Tibial artery (tissue), 4 donors: ENCODE data around the gene CHD1.

Experiments
- DNase-seq, 2 donors: peaks; one replicate each; pipeline ENCODE4 v3.0.0-alpha.2; 2019
- H3K27ac ChIP-seq, 2 donors: fragments of 200-600 bp; sonication (generic) in 1 of 2; 1 replicate in 1 of 2; 2 replicates in 1 of 2; pipeline ENCODE4 v1.5.1; 2018 to 2019; ENCODE audit warnings: mild to moderate bottlenecking in 1 of 2
- H3K27me3 ChIP-seq, 2 donors: fragments of 200-600 bp; sonication (generic) in 1 of 2; one replicate each; pipeline versions ENCODE4 v1.5.1 to v1.6.0; 2016 to 2019
- H3K36me3 ChIP-seq, 3 donors: fragments of 200-600 bp; sonication (generic) in 2 of 3; one replicate each; pipeline ENCODE4 v1.5.1; 2016 to 2019; ENCODE audit warnings: mild to moderate bottlenecking in 2 of 3
- H3K4me1 ChIP-seq, 4 donors: fragments of 200-600 bp; sonication (generic) in 2 of 4; 1 replicate in 3 of 4; 2 replicates in 1 of 4; pipeline ENCODE4 v1.5.1; 2016 to 2019
- H3K4me3 ChIP-seq, 2 donors: fragments of 200-600 bp; sonication (generic) in 1 of 2; 1 replicate in 1 of 2; 2 replicates in 1 of 2; pipeline ENCODE4 v1.5.1; 2018 to 2019; ENCODE audit warnings: mild to moderate bottlenecking in 2 of 2
- H3K9me3 ChIP-seq, 3 donors: fragments of 200-600 bp; sonication (generic) in 1 of 3; one replicate each; pipeline ENCODE4 v1.5.1; 2016 to 2019
- intact Hi-C: fragments of 100-400 bp; cut with DNase I; formaldehyde crosslinking; loops from one replicate; pipeline ENCODE4 v1.15.0; 2023; ENCODE audit warnings: low total_unique reads
- TF ChIP-seq, protein P1 (sequence below), 2 experiments: fragments of 200-600 bp in 1 of 2; fragments of 450-650 bp in 1 of 2; IDR thresholded peaks; one replicate each; pipeline ENCODE4 v1.5.1; 2017 to 2019; ENCODE audit warnings: antibody characterized with exemption in 2 of 2, mild to moderate bottlenecking in 1 of 2, moderate library complexity in 1 of 2

CHD1 gene

GRCh38 chr5:98941131-98941883 lies 12.5 kb upstream of the CHD1 start:
- intact Hi-C loops = no loop called here
- Histone ChIP-seq H3K9me3 (no peaks in the 10 kb centered on the region), H3K27ac (no peak overlapping the region), H3K36me3 (no peaks in the 10 kb centered on the region), H3K27me3 (no peaks in the 10 kb centered on the region), H3K4me3 (no peak overlapping the region), H3K4me1 (peaks cover 0 to 44% (median 15%) of the 10 kb centered on the region in 4 donors)
- DNase-seq = no peak
- TF ChIP-seq, protein P1, sequence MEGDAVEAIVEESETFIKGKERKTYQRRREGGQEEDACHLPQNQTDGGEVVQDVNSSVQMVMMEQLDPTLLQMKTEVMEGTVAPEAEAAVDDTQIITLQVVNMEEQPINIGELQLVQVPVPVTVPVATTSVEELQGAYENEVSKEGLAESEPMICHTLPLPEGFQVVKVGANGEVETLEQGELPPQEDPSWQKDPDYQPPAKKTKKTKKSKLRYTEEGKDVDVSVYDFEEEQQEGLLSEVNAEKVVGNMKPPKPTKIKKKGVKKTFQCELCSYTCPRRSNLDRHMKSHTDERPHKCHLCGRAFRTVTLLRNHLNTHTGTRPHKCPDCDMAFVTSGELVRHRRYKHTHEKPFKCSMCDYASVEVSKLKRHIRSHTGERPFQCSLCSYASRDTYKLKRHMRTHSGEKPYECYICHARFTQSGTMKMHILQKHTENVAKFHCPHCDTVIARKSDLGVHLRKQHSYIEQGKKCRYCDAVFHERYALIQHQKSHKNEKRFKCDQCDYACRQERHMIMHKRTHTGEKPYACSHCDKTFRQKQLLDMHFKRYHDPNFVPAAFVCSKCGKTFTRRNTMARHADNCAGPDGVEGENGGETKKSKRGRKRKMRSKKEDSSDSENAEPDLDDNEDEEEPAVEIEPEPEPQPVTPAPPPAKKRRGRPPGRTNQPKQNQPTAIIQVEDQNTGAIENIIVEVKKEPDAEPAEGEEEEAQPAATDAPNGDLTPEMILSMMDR (IDR thresholded peaks at IDR 0.05) = no peak

DNA sequence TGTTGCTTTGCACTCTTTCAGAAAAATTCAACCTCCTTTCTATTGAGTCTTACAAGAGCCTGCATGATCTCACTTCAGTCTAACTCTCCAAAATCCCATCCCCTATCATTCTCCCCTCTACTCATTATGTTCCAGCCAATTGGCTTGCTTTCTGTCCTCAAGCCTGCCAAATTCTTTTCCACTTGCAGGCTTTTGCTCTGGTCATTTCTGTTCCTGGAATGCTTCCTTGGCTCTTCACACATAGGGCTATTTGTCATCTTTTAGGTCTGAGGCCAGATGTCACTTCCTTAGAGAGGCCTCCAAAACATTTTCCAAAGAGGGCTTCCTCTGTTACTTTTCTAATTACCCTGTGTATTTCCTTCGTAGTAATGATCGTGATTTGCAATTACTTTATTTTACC lies 11.8 kb upstream of the CHD1 start:
- DNase-seq = no peak
- H3K4me3 ChIP-seq = no peak overlapping the region

DNA sequence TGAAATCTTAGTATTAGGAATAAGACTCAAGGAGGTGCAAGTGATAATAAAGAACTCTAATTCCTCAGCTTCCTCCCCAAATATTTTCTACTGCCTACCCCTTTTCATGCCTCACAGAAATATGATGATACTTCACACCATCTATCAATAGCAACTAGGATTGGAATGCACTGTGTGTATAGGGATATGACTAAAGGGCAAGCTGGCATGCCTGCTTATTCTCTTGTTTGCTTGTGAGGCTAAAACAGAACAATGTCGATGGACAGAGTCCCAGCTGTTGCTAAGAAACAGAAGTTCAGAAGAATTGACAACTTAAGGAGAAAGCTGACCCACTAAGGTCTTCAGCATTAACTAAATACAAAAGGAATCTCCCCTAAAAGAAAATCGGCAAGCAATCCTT lies 9.7 kb upstream of the CHD1 start:
- intact Hi-C loops = no loop called here
- Histone ChIP-seq H3K27me3 (no peaks in the 10 kb centered on the region), H3K36me3 (no peaks in the 10 kb centered on the region), H3K4me1 (peaks cover 0 to 63% (median 22%) of the 10 kb centered on the region in 4 donors), H3K4me3 (no peak overlapping the region), H3K9me3 (no peaks in the 10 kb centered on the region), H3K27ac (no peak overlapping the region)
- no peak for DNase-seq
- TF ChIP-seq, protein P1 (IDR thresholded peaks at IDR 0.05) = no peak

More for the DNA sequence above, 11.8 kb upstream of the CHD1 start:
- no peaks in the 10 kb centered on the region for H3K9me3 ChIP-seq
- no peak overlapping the region for H3K27ac ChIP-seq
- H3K27me3 ChIP-seq = no peaks in the 10 kb centered on the region
- TF ChIP-seq, protein P1 (IDR thresholded peaks at IDR 0.05) = no peak
- H3K36me3 ChIP-seq = no peaks in the 10 kb centered on the region
- intact Hi-C loops = no loop called here
- peaks cover 0 to 44% (median 16%) of the 10 kb centered on the region in 4 donors for H3K4me1 ChIP-seq

DNA sequence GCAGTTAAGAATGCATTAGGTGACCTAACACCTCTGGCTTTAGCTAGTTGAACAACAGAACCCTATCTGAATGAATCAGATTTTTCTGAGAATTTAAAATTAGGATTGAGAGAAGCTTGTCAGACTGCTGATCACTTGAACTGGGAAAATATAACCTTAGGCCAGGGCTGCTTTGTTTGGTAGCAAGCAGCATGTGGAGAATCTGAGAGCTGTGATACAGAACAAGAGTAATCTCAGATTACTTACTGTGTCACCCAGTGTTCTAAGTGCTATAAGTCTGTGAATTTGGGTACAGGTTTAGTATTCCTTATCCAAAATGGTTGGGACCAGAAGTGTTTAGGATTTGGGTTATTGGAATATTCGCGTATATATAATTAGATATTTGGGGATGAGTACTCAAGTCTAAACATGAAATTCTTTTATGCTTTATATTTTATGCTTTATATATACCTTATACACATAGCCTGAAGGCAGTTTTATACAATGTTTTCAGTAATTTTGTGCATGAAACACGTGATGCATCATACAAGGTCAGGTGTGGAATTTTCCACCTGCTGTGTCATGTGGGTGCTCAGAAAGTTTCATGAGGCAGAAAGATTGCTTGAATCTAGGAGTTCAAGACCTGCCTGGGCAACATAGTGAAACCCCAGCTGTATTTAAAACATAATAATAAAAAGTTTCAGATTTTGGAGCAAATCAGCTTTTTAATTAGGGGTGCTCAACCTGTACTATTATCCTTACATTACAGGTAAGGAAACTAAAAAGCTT lies 8.3 kb upstream of the CHD1 start:
- DNase-seq = no peak
- Histone ChIP-seq H3K9me3 (no peaks in the 10 kb centered on the region), H3K4me1 (peaks cover 0 to 76% (median 24%) of the 10 kb centered on the region in 4 donors), H3K27me3 (no peaks in the 10 kb centered on the region), H3K27ac (no peak overlapping the region), H3K36me3 (no peaks in the 10 kb centered on the region), H3K4me3 (no peak overlapping the region)
- intact Hi-C loops = no loop called here
- TF ChIP-seq, protein P1 (IDR thresholded peaks at IDR 0.05) = no peak

DNA sequence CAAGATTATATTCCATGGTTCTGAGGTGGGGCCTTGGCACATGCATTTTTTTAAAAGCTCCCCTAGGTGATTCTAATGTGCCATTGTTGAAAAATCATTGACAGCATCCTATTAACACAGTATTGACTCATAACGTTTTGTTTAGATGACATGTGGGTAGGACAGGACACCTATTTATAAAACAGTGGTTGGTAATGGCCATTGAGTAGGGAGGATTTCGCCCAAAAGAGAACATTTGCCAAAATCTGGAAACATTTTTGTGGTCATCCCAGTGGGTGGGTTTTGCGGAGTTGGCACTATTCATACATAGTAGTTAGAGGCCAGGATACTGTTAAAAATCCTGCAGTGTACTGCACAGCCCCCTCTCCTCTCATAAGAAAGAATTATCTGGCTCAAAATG lies 6.4 kb upstream of the CHD1 start:
- DNase-seq = no peak
- intact Hi-C loops = no loop called here
- Histone ChIP-seq H3K36me3 (no peaks in the 10 kb centered on the region), H3K27ac (no peak overlapping the region), H3K9me3 (no peaks in the 10 kb centered on the region), H3K4me1 (peaks cover 0 to 74% (median 26%) of the 10 kb centered on the region in 4 donors), H3K27me3 (no peaks in the 10 kb centered on the region), H3K4me3 (no peak overlapping the region)
- TF ChIP-seq, protein P1 (IDR thresholded peaks at IDR 0.05) = no peak
